Subcutaneous abdominal adipose tissue (tissue), 5 donors: Measurements from ENCODE around the gene LRFN4.
"Not testable (repeated sequence)": the region's sequence is repeated elsewhere in the genome, so short reads cannot be mapped to it uniquely, and the experiment has no call there.

Experiments used
- H3K27ac ChIP-seq: one replicate; pipeline ENCODE4 v1.7.0; 2013; ENCODE audit warnings: low read depth, mild to moderate bottlenecking, inconsistent platforms, low read length, moderate library complexity
- H3K27me3 ChIP-seq, 5 donors: one replicate each; pipeline ENCODE4 v1.7.0; 2013; ENCODE audit warnings: low read length in 5 of 5, inconsistent platforms in 1 of 5; ENCODE audit not compliant: control insufficient read depth in 5 of 5, insufficient read depth in 4 of 5
- H3K36me3 ChIP-seq, 5 donors: one replicate each; pipeline ENCODE4 v1.7.0; 2013; ENCODE audit warnings: low read length in 5 of 5; ENCODE audit not compliant: control insufficient read depth in 5 of 5, insufficient read depth in 5 of 5
- H3K4me1 ChIP-seq, 5 donors: one replicate each; pipeline ENCODE4 v1.7.0; 2013; ENCODE audit warnings: low read length in 5 of 5, mild to moderate bottlenecking in 3 of 5, moderate library complexity in 1 of 5; ENCODE audit not compliant: control insufficient read depth in 5 of 5, insufficient read depth in 5 of 5
- H3K4me3 ChIP-seq, 5 donors: one replicate each; pipeline ENCODE4 v1.7.0; 2013; ENCODE audit warnings: low read length in 5 of 5, low read depth in 1 of 5
- H3K9ac ChIP-seq, 5 donors: one replicate each; pipeline ENCODE4 v1.7.0; 2013; ENCODE audit warnings: low read length in 5 of 5, mild to moderate bottlenecking in 4 of 5, moderate library complexity in 3 of 5
- H3K9me3 ChIP-seq, 5 donors: one replicate each; pipeline ENCODE4 v1.7.0; 2013; ENCODE audit warnings: low read length in 5 of 5; ENCODE audit not compliant: control insufficient read depth in 5 of 5
- donor health status: healthy.
- donor health status: healthy.
- donor health status: healthy.
- donor health status: healthy.
- donor health status: healthy.

LRFN4 gene

GRCh38 chr11:66856496-66857233 is at the start of gene LRFN4:
Gene LRFN4 (plus strand): TSS chr11:66857064. CDS start chr11:66857745, 681 bp downstream.
- peak within 1 kb of the TSS; percentile 91 for H3K27ac ChIP-seq
- peaks cover 0 to 4% (median 0%) of the 10 kb centered on the region in 5 donors for H3K9me3 ChIP-seq
- no peaks in the 10 kb centered on the region for H3K27me3 ChIP-seq
- peak within 1 kb of the TSS; percentile 66 to 77 (median 75) for H3K4me3 ChIP-seq
- peaks cover 0 to 52% (median 27%) of the 10 kb centered on the region in 5 donors for H3K4me1 ChIP-seq
- H3K9ac ChIP-seq, result peak within 1 kb of the TSS; percentile 53 to 86 (median 72)
- H3K36me3 ChIP-seq, result peaks cover 0 to 53% (median 31%) of the 10 kb centered on the region in 5 donors

DNA sequence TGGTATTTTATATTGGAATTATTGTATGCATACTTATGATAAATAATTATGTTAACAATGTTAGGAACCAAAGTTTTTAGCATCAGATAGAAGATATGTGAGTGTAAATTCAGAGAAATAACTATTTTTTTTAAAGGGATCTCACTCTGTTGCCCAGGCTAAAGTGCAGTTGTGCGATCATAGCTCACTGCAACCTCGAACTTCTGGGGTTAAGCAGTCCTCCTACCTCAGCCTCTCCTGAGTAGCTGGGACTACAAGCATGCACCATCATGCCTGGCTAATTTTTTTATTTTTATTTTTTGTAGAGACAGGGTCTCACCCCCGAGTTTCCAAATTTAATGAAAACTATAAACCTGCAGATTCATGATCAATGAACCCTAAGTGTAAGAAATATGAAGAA is 47.3 kb upstream of the LRFN4 start:
- Histone ChIP-seq H3K4me1 (no peaks in the 10 kb centered on the region), H3K9me3 (no peaks in the 10 kb centered on the region), H3K4me3 (no peak overlapping the region), H3K36me3 (no peaks in the 10 kb centered on the region), H3K9ac (no peak overlapping the region), H3K27ac (no peak overlapping the region), H3K27me3 (no peaks in the 10 kb centered on the region)

- Histone ChIP-seq H3K36me3 (no peaks in the 10 kb centered on the region), H3K4me3 (no peak overlapping the region), H3K27ac (no peak overlapping the region), H3K9me3 (no peaks in the 10 kb centered on the region), H3K27me3 (no peaks in the 10 kb centered on the region), H3K4me1 (no peaks in the 10 kb centered on the region), H3K9ac (no peak overlapping the region)
Observed at GRCh38 chr11:66810576-66811185, 46.2 kb upstream of the LRFN4 start.

DNA sequence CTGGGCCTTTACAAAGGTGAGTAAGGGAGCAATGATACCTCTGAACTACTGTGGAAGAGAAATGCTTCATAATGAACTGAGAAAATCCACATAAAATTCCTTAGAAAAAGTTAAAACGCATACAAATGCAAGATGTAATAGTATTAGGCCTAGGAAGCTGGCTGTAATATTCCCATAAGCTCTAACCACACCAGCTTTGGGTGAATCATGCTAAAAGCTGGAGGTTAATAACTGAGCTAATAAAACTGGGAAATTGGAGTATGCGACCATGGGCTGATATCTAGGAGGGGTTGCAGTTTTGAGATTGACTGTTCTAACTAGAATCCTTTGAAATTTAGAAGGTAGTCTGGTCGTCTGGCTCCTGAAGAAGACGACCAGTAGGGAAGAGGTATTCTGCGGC is 42.2 kb upstream of the LRFN4 start:
- no peaks in the 10 kb centered on the region for H3K9me3 ChIP-seq
- no peaks in the 10 kb centered on the region for H3K4me1 ChIP-seq
- H3K27me3 ChIP-seq, result no peaks in the 10 kb centered on the region
- H3K27ac ChIP-seq, result no peak overlapping the region
- peaks cover 0 to 4% (median 0%) of the 10 kb centered on the region in 5 donors for H3K36me3 ChIP-seq
- no peak overlapping the region for H3K4me3 ChIP-seq
- no peak overlapping the region for H3K9ac ChIP-seq

- H3K4me3 ChIP-seq, result no peak overlapping the region
- no peak overlapping the region for H3K27ac ChIP-seq
- H3K4me1 ChIP-seq, result no peaks in the 10 kb centered on the region
- H3K36me3 ChIP-seq, result peaks cover 0 to 4% (median 0%) of the 10 kb centered on the region in 5 donors
- H3K9me3 ChIP-seq, result no peaks in the 10 kb centered on the region
- H3K27me3 ChIP-seq, result no peaks in the 10 kb centered on the region
- no peak overlapping the region for H3K9ac ChIP-seq
Observed at GRCh38 chr11:66815646-66816045, 41.2 kb upstream of the LRFN4 start.

GRCh38 chr11:66818231-66818955 is 38.5 kb upstream of the LRFN4 start:
- Histone ChIP-seq H3K36me3 (peaks cover 0 to 4% (median 0%) of the 10 kb centered on the region in 5 donors), H3K27ac (no peak overlapping the region), H3K9me3 (no peaks in the 10 kb centered on the region), H3K27me3 (no peaks in the 10 kb centered on the region), H3K4me1 (no peaks in the 10 kb centered on the region), H3K4me3 (no peak overlapping the region), H3K9ac (no peak overlapping the region)

- H3K9ac ChIP-seq, result no peak overlapping the region
- no peaks in the 10 kb centered on the region for H3K4me1 ChIP-seq
- H3K27me3 ChIP-seq, result no peaks in the 10 kb centered on the region
- H3K27ac ChIP-seq, result no peak overlapping the region
- H3K4me3 ChIP-seq, result no peak overlapping the region
- peaks cover 0 to 4% (median 0%) of the 10 kb centered on the region in 5 donors for H3K36me3 ChIP-seq
- H3K9me3 ChIP-seq, result no peaks in the 10 kb centered on the region
Observed at GRCh38 chr11:66820381-66820780, 36.5 kb upstream of the LRFN4 start.

DNA sequence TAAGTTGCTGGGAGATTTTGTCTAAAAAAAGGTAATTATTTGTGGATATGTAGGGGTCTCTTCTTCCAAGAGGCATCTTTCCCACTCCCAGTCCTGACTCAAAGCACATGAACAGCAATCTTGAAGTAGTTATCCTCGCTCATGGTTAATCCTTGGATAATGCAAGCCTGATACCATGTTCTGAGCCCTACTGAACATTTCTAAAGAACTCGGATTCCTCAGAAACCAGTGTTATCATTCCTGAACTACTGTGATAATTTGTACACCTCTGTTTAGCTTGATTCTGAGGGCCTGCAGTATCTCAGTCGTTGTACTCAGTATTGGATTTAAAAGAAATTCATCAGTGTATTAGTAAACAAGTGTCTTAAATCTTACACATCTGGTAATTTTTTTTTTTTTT is 36.0 kb upstream of the LRFN4 start:
- no peaks in the 10 kb centered on the region for H3K27me3 ChIP-seq
- no peak overlapping the region for H3K27ac ChIP-seq
- H3K9me3 ChIP-seq, result no peaks in the 10 kb centered on the region
- no peak overlapping the region for H3K4me3 ChIP-seq
- H3K4me1 ChIP-seq, result no peaks in the 10 kb centered on the region
- peaks cover 0 to 4% (median 0%) of the 10 kb centered on the region in 5 donors for H3K36me3 ChIP-seq
- H3K9ac ChIP-seq, result no peak overlapping the region

GRCh38 chr11:66823700-66824099 is 33.2 kb upstream of the LRFN4 start:
- H3K36me3 ChIP-seq, result peaks cover 0 to 3% (median 0%) of the 10 kb centered on the region in 5 donors

GRCh38 chr11:66824573-66824972 is 32.3 kb upstream of the LRFN4 start:
- not testable (repeated sequence) for H3K27ac ChIP-seq, H3K36me3 ChIP-seq, H3K9me3 ChIP-seq, H3K9ac ChIP-seq, H3K4me1 ChIP-seq, H3K4me3 ChIP-seq, H3K27me3 ChIP-seq

More at GRCh38 chr11:66823700-66824099, 33.2 kb upstream of the LRFN4 start:
- Histone ChIP-seq H3K9me3 (no peaks in the 10 kb centered on the region), H3K27me3 (no peaks in the 10 kb centered on the region), H3K4me3 (no peak overlapping the region), H3K9ac (no peak overlapping the region), H3K4me1 (no peaks in the 10 kb centered on the region), H3K27ac (no peak overlapping the region)
